GM04504 (cell line): ENCODE measurements around the gene ARV1.
"Not testable (repeated sequence)": the region's sequence is repeated elsewhere in the genome, so short reads cannot be mapped to it uniquely, and the experiment has no call there.

Experiments used
- DNase-seq: peaks from one replicate; pipeline ENCODE4 v3.0.0-alpha.2; 2012; ENCODE audit warnings: low read depth

ARV1 gene

GRCh38 chr1:231045286-231045685 is 66.4 kb downstream of the ARV1 start:
- no peak for DNase-seq

GRCh38 chr1:231045921-231046729 is 67.2 kb downstream of the ARV1 start:
- not testable (repeated sequence) for DNase-seq

GRCh38 chr1:231046730-231047395 is 68.0 kb downstream of the ARV1 start:
- DNase-seq, result no peak

- DNase-seq, result not testable (repeated sequence)
Observed at GRCh38 chr1:231047529-231047928, 68.6 kb downstream of the ARV1 start.

- DNase-seq, result not testable (repeated sequence)
Observed at GRCh38 chr1:231048419-231048818, 69.5 kb downstream of the ARV1 start.

- DNase-seq, result no peak
Observed at GRCh38 chr1:231049121-231049979, 70.5 kb downstream of the ARV1 start.
